ENCODE data around the gene PFN3.

GRCh38 chr5:177358370-177358819 lies 42.1 kb downstream of the PFN3 start:
- TF ChIP-seq POLR2A (IDR thresholded peaks at IDR 0.05) (no peak), CTCF (IDR thresholded peaks at IDR 0.05) (no peak)
